ENCODE measurements around the gene SLC39A11.
"Not testable (repeated sequence)": the region's sequence is repeated elsewhere in the genome, so short reads cannot be mapped to it uniquely, and the experiment has no call there.

Gene SLC39A11

DNA sequence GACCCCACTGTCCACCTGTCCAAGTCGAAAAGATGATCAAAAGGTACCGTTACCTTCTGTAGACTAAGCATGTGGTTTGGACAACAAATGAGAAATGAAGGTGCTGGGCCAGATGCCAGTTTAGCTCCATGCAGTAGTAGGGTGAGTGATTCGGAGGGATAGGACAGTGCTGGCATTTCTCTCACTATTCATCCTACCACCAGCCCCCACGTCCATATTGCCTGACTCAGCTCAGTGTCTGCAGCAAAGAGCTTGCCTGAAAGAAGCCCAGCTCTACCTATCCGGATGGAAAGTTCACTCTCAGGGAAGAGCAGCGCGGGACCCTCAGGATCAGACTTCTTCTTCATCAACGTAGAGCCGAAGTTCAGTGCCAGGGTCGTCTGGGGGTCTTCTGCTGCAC, 145.0 kb downstream of the SLC39A11 start:
- no peak for DNase-seq (ENCODE audit: low spot score)

DNA sequence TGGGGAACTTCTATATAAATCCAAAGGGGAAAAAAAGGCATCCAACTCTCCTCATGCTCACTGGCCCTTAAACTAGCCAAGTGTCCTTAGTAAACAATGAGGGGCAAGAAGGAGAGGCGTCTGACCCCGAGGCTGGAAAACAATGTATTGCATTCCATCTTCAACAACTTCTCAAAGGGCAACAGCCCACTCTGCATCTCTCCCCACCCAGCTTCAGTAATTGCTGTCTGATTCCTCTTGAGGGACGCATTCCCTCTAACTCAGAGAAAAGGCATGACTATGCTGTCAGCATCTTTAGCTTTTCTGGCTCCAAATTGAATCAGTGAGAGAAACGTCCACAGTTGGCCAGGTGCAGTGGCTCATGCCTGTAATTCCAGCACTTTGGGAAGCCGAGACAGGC, 145.8 kb downstream of the SLC39A11 start:
- DNase-seq (ENCODE audit: low spot score): no peak

DNA sequence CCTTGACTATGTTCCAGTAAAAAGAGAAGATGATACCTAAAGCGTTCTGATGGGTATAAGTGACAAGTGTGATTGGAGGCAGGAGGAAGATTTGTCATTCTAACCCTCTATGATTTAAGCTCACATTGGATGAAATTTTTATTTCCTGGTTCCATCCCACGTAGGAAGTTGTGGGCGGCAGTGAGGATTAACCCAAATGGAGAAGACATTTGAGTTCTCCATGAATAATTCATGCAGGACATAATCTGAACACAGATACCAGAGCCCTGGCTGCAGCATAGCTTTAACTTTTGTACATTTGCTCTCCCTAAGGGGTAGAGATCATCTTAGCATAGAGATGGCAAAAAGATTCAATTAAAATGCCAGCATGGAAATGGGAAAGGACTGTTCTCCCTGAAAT, 146.3 kb downstream of the SLC39A11 start:
- no peak for DNase-seq (ENCODE audit: low spot score)

DNA sequence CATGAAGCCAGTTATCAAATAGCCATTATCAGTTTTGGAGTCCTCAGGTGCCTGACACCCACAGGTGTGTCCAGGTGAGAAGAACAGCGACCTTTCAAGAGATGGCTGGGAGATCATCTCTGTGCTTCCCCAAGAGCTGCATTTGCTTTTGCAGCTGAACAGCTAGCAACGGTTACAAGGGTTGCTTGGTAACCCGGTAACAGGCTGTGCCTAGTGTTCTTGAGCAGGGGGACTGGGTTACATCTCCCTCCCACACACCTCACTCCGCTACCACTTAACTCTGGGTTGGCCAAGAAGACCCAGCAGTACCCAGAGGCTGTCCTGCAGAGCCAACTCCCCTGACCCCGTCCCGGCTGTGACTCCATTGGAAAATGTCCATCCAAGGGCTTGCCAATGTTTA, 147.0 kb downstream of the SLC39A11 start:
- DNase-seq (ENCODE audit: low spot score): no peak

DNA sequence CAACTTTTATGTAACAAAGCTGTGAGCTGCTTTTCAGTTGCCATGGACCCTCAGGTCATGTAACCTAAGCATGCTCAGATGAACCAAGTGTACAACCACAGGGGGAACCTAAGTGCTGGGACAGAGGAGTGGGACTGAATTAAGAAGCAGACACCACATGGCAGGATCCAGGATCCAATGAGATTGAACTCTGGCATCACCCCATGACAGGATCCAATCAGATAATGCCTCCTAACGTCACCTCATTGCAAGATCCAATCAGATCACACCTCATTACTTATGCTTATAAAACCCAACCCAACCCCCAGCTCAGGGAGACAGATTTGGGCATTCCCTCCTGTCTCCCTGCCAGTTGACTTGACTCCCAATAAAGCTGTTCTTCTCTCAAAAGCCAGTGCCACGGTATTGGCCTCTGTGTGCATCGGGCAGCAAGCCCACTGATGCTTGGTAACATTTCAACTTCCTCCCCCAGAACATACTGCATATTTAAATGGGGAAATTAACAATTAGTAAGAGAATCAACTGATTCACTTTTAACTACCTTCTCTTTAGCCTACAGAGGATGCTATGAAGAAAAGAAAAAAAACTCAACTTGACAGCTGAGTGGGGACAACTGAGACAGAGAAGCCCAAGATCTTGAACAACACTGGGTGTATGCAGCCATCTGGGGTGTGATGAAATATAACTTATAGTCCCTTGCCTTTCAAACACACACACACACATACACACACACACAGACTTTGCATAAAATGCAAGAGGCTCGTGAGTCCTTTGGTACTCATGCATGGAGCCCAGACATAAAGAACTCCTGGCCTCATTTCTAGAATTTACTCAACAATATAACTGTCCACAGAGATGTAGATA, 148.4 kb downstream of the SLC39A11 start:
- no peak for DNase-seq (ENCODE audit: low spot score)

DNA sequence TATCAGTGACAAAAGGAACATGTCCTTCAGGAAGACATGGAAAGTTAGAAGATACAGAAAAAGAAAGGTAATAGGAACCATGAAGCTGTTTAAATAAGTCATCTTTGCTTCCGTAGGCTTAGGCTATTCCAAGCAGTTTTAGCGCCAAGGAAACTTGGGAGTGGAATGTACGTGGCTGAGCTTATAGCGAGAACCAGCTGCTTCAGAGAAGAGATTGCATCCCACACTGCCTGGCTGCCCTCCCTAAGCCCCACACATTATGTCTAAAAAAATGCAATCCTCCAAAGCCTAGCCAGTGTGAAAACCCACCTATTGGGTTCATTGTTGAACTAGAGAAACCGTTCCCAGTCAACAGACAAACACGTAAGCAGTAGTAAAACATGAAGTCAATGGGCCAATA, 149.9 kb downstream of the SLC39A11 start:
- DNase-seq (ENCODE audit: low spot score): no peak

DNA sequence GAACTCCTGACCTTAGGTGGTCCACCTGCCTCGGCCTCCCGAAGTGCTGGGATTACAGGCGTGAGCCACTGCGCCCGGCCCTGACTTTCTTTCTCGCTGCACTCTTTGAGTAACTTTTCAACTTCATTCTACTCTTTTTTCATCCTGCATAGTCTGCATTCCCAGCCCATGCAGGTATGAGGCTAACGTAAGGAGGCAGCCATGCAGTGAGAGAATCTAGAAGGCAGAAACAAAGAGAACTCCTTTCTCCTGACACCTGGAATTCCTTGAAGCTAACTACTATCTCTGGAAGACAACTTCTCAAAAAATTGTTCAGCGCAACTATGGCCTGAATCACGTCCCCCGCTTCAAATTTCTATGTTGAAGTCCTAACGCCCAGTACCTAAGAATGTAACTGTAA, 152.0 kb downstream of the SLC39A11 start:
- DNase-seq (ENCODE audit: low spot score): no peak

DNA sequence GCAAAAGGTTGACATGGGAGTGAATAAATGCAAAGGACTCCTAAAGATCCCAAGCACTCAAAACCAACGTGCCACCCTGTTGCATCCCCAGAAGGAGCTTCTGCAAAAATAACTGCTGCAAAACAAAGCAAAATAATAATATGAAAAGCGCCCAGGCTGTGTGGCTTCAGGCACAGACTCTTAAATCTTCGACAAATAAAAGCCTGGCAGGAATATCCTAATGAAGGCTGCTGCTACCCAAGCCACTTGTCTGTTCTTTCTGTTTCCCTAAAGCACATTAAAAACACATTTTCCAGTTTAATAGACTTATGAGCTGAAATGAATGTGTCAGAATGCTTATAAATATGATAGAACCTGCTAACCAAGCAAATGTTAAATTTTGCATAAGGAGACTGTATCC, 154.0 kb downstream of the SLC39A11 start:
- no peak for DNase-seq (ENCODE audit: low spot score)

DNA sequence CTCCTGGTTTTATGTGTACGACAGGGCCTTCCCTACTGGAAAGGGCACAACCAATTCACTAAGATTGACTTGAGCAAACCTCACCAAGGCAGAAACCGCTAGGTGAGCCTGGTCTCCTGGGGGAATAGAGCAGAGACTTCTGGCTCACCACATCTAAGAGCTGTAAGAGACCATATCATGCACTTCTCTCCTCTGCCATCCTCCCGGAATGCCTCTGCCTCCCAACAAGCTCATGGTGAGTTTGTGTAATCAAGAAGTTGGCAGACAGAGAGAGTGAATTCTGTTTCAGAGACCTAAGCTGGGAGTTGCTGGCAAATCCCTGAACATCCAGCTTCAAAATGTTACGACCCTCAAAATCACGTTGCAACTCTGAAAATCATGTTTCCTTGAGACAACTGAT, 154.8 kb downstream of the SLC39A11 start:
- DNase-seq (ENCODE audit: low spot score): no peak

DNA sequence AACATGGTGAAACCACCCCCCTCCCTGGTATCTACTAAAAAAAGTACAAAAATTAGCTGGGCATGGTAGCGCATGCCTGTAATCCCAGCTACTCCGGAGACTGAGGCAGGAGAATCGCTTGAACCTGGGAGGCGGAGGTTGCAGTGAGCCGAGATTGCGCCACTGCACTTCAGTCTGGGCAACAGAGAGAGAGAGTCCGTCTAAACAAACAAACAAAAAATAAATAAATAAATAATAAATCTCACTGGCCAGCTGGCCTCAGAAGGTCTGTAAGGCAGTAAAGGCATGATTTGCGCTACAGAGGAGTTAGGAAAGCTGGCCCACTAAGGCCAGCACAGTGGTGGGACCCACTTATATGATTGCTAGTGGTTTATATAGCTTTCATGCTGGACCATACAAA, 155.2 kb downstream of the SLC39A11 start:
- DNase-seq (ENCODE audit: low spot score): not testable (repeated sequence)

DNA sequence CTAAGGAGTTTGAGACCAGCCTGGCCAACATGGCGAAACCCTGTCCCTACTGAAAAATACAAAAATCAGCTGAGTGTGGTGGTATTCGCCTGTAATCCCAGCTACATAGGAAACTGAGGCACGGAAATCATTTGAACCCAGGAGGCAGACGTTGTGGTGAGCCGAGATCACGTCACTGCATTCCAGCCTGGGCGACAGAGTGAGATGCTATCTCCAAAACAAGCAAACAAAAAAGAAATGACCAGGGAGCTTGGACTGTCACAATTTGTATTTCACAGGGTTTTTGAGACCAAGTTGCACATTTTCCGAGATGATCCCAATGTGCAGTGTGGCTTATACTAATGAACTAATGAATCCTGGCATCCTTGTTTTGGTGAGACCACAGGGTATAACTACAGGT, 156.5 kb downstream of the SLC39A11 start:
- DNase-seq (ENCODE audit: low spot score): no peak

DNA sequence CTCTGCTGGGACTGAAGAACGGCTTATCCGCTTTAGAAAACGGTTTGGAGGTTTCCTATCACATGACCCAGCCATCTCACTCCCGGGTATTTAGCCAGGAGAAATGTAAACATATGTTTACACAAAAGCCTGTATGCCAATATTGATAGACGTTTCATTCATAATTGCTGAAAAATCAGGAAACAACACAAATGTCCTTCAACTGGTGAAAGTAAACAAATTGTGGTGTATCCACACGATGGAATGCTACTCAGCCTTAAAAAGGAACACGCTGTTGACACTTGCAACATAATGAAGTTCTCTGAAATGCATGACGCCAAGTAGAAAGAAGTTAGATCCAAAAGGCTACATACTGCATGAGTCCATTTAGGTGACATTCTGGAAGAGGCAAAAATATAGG, 157.6 kb downstream of the SLC39A11 start:
- no peak for DNase-seq (ENCODE audit: low spot score)

DNA sequence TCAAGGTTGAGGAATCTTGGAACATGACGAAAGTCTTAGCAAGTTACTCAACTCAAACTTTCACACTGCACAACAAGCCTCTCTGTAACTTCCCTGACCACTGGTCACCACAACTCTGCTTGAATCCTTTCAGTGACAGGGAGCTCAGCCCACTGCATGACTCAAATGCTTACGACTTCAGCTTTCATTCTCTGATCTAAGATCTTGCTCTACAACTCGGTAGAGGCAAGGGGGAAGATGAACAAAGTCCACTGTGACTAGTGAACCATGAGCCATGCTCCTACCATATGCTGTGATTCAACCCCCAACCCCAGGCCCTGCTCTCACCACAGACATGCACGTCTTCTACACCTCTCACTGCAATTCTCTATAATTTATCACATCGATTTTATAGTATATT, 160.9 kb downstream of the SLC39A11 start:
- no peak for DNase-seq (ENCODE audit: low spot score)

DNA sequence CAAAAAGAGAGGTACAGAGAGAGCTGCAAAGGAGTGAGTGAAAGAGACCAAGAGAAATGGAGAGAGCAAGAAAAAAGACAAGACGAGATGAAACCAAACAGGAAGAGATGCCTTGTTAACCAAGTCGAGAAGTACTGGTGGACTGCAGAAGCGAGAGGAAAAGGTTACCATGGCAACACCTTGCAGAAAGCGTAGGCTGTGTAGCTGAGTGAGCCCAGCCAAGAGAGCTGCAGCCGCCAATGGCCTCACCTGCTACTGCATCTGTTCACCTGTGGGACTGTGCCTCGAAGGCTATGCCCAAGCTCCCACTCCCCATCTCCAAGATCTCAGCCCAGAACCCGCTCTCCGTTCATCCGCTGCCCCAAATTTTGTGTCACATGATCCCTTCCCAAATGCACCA, 161.3 kb downstream of the SLC39A11 start:
- no peak for DNase-seq (ENCODE audit: low spot score)

DNA sequence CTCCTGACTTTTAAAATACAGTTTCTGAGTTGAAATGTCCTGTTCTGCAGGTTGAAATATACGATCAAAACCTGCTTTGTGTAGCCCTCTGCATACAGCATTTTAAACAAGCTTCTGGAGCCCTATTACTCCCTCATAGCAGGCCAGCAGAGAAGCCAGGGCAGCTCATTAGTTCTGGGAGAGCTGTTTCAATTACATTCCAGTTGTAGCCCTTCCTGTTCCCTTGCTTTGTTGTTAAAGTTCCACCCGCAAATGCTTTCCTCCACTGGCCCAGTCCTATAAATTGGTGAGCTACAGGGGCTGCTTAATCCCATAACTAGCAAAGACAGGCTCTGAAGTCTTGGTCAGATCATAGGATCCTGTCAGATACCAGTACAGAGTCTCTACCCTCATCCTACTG, 162.5 kb downstream of the SLC39A11 start:
- DNase-seq (ENCODE audit: low spot score): no peak

DNA sequence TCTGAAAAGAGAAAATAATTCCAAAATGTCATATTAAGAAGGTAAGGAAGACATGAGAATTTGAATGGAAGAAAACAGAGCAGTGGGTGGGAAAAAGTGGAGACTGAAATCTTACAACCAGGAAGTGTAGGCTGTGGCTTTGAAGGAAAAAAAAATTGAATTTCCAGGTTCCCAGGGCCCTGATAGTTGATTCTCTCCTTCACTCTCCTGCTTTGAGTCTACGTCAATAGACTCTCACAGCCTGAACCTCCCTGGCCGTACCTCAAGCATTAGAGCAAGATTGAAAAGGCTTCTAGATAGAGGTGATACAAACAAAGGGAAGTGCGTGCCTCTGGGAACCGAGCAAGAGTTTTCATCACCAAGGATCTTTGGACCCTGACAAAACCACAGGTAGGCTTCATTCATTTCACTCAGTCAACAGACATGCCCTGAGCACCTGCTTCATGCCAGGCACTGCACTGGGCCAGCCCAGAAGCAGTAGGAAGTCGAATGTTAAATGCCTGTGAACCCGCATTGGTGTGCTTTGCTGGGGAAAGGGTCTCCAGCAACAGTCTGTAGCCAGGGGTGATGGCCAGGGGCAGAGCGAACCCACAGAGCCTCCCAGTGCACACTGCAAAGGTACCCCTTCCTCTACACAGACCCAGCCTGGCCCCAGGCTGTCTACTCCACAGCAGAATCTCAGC, 163.9 kb downstream of the SLC39A11 start:
- DNase-seq (ENCODE audit: low spot score): no peak

DNA sequence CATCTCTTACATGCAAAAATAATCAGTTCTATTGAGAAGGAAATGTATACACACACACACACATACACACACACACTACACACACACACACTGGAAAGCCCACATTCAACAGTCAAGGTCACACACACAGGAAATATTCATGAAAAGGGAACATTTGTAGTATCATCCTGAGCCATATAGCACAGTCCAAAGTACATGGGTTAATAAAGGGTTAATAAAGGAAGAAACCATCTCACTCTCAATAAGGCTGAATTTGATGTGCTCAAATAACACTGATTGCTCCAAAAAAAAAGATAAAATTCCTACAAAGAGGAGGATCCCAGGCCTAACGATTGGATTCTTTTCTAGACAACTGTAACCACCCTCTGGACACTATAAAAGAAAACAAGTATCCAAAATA, 164.7 kb downstream of the SLC39A11 start:
- no peak for DNase-seq (ENCODE audit: low spot score)

DNA sequence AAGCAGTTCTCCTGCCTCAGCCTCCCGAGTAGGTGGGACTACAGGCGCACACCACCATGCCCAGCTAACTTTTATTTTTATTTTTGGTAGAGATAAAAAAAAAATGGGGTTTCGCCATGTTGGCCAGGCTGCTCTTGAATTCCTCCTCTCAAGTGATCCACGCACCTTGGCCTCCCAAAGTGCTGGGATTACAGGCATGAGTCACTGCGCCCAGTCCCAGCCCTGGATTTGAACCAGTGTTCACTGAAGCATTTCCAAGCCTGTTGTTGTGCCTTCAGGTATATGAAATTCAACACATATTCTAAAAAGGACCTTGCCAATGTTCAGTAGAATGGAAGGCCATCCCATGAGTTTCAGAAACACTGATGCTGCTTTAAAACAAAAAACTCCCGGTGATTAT, 165.3 kb downstream of the SLC39A11 start:
- DNase-seq (ENCODE audit: low spot score): no peak

DNA sequence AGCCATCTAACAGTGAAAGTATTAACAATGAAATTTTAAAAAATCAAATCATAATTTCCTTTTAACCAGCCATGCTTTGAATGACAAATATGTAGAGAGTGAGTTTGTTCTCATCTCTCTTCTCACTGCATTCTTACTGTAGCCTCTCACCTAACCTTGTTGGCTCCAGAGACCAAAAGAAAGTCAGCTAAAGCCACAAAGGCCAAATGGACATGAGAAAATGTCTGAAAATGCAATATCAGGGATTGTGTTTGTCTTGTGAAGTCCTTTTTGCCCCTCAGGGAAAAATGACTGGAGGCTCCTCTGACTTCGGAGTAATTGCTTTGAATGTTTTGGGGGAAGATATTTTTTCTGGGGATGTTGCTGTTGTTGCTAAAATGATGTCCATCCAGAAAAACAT, 166.3 kb downstream of the SLC39A11 start:
- DNase-seq (ENCODE audit: low spot score): no peak

DNA sequence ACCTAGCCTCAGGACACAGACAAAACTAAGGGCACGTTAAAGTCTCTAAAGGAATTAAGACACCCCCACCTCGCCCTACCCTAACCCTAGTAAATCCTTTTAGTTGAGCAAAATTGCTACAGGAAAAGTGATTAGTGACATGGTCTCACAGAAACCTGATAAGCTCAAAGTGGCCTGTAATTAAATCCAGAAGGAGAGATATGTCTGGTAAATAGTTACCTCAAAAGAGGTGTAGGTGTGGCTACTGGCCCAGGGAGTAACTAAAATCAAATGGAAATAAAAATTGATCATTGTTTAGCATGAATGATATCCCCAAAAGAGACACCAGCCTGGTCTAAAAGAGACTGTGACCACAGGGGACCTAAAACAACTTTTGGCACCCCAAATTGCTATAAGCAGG, 168.3 kb downstream of the SLC39A11 start:
- DNase-seq (ENCODE audit: low spot score): no peak

DNA sequence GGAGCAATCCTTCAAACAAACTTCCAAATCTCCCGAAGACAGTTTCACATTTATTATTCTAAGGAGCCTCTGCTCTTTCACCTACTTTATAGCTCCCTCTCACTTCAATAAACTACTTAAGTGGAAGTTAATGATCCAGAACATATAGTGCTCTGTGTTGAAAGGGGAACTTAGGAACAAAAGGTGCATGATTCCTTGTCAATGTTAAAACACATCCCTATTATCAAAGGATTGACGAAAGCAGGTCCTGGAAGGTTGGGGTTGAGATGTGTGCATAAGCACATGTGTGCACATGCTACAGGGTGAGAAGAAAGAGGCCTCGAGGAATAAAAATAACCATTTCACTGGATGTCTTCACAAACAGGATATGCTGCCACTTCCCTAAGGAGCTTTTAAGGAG, 170.3 kb downstream of the SLC39A11 start:
- DNase-seq (ENCODE audit: low spot score): no peak

DNA sequence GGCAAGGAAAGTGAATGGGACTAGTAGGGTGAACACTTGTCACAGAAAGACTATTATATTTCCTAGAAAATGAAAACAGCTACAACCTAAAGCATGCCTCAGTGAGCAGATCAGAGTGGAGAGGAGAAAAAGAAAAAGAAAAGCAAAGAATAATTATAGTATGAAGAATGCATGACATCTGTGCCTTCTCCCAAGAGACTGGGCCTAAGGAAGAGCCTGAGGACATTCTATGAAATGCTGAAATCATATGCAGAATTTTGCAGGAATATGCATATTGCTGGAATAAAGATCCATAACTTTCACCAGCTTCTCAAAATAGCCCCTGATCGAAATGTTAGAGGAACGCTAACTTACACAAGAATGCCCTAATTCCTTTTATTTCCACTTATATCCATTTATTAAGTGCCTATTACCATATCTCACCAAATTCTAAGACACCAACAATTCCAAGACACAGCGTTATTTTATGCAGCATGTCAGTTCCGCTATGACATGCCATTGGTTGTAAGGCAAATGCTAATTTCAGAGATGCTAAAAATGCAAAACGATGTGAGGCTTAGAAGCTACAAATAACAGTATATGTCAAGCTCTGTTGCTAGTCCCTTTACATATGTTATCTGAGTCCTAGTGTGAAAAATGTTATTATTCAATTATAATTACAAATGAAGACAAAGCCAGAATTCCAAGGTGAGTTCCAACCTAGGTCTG, 171.0 kb downstream of the SLC39A11 start:
- no peak for DNase-seq (ENCODE audit: low spot score)

DNA sequence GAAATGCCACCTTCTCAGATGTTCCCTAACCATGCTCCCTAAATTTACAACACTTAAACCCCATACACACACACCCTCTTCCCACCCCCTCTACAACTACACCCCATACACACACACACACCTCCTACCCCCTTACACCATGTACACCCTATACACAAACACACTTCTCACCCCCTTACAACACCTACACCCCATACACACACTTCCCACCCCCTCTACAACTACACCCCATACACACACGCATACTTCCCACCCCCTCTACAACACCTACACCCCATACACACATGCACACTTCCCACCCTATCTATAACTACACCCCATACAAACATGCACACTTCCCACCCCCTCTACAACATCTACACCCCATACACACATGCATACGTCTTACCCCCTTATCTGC, 172.0 kb downstream of the SLC39A11 start:
- DNase-seq (ENCODE audit: low spot score): no peak
